GM12878 (cell line): Measurements from ENCODE around the gene ZSCAN25. TPM values are rescaled to one million over a fixed set of nuclear protein-coding genes. Genes with fewer than 3 reads are reported as not detected.

ENCODE experiments used
- ATAC-seq: fragments of 200-7000 bp; cut with Tn5 transposase; 3 replicates; pipeline ENCODE4 v1.9.1; 2020; ENCODE audit warnings: mild to moderate bottlenecking, moderate library complexity
- BruUV-seq: library from RNA; stranded (reverse); fragments of 400-500 nt; replicated peaks from 2 replicates; lab custom pipeline; 2021; lab: Mats Ljungman, UMichigan
- CTCF ChIA-PET: fragments of 300-600 bp; sonication (Branson Sonifier 250); formaldehyde crosslinking; extraction: SDS; loops from one replicate; lab custom pipeline; 2021; ENCODE audit warnings: inconsistent platforms; lab: Yijun Ruan, JAX
- POLR2A ChIA-PET: fragments of 350-600 bp; formaldehyde crosslinking; extraction: SDS; loops from one replicate; lab custom pipeline; 2021; ENCODE audit warnings: inconsistent platforms; lab: Charles Lee
- RAD21 ChIA-PET: fragments of 300-600 bp; sonication (Branson Sonifier 250); formaldehyde crosslinking; loops from one replicate; lab custom pipeline; 2023; ENCODE audit warnings: antibody characterized with exemption; ENCODE audit not compliant: unreplicated experiment; lab: Charles Lee
- SMC1A ChIA-PET: fragments of 300-600 bp; sonication (Branson Sonifier 250); formaldehyde crosslinking; loops from one replicate; lab custom pipeline; 2023; ENCODE audit not compliant: unreplicated experiment, uncharacterized antibody; lab: Charles Lee
- DNase-seq: peaks from one replicate; pipeline ENCODE4 v3.0.0-alpha.2; 2011; ENCODE audit warnings: low read depth, low spot score
- FAIRE-seq: peaks from 3 replicates; lab custom pipeline; 2011; peaks lifted over from hg19 to GRCh38; lab: Jason Lieb, UNC
- H2AFZ ChIP-seq: 2 replicates; pipeline ENCODE4 v1.6.0; 2011; ENCODE audit warnings: low read depth, low read length, control low read depth; ENCODE audit not compliant: control insufficient read depth
- H3K27ac ChIP-seq: 2 replicates; pipeline ENCODE4 v1.5.1; 2011; ENCODE audit warnings: control low read depth; ENCODE audit not compliant: control insufficient read depth, insufficient read depth
- H3K27me3 ChIP-seq, 2 experiments: replicated peaks in 1 of 2; 2 replicates each; pipeline versions ENCODE4 v1.6.0 to v1.6.1; 2011; ENCODE audit warnings: low read length in 1 of 2; ENCODE audit not compliant: control insufficient read depth in 2 of 2, insufficient read depth in 2 of 2
- H3K36me3 ChIP-seq, 2 experiments: 2 replicates each; pipeline ENCODE4 v1.5.1; 2011; ENCODE audit warnings: low read length in 1 of 2; ENCODE audit not compliant: control insufficient read depth in 2 of 2, insufficient read depth in 2 of 2
- H3K4me1 ChIP-seq: 2 replicates; pipeline ENCODE4 v1.6.1; 2011; ENCODE audit warnings: mild to moderate bottlenecking, low read length, moderate library complexity, mixed read lengths; ENCODE audit not compliant: control insufficient read depth, insufficient read depth
- H3K4me2 ChIP-seq: 2 replicates; pipeline ENCODE4 v1.6.0; 2011; ENCODE audit warnings: control low read depth; ENCODE audit not compliant: control insufficient read depth, insufficient read depth
- H3K4me3 ChIP-seq: fragments of 200-600 bp; sonication (generic); 2 replicates; pipeline ENCODE4 v1.5.1; 2016
- H3K79me2 ChIP-seq: 2 replicates; pipeline ENCODE4 v1.6.0; 2011; ENCODE audit warnings: low read length; ENCODE audit not compliant: control insufficient read depth, insufficient read depth
- H3K9ac ChIP-seq: 2 replicates; pipeline ENCODE4 v1.8.0; 2011; ENCODE audit warnings: low read length, control low read depth, mixed read lengths; ENCODE audit not compliant: control insufficient read depth, insufficient read depth
- H3K9me3 ChIP-seq: replicated peaks from 3 replicates; pipeline ENCODE4 v1.5.1; 2011; ENCODE audit warnings: mild to moderate bottlenecking, low read length; ENCODE audit not compliant: control insufficient read depth, insufficient read depth
- H4K20me1 ChIP-seq: 2 replicates; pipeline ENCODE4 v1.6.0; 2011; ENCODE audit not compliant: control insufficient read depth, insufficient read depth
- BCLAF1 ChIP-seq: fragments of 450-650 bp; IDR thresholded peaks from 2 replicates; pipeline ENCODE4 v1.6.1; 2017; ENCODE audit warnings: antibody characterized with exemption, mild to moderate bottlenecking, moderate library complexity
- CBX5 ChIP-seq: sonication (generic); IDR thresholded peaks from 2 replicates; pipeline ENCODE4 v1.6.1; 2016; ENCODE audit warnings: low read depth, moderate library complexity, mild to moderate bottlenecking, inconsistent platforms
- EP300 ChIP-seq, 2 experiments: fragments of 150-350 bp in 1 of 2; IDR thresholded peaks; 2 replicates each; pipeline ENCODE4 v1.6.1; 2011 to 2012; ENCODE audit warnings: low read depth in 2 of 2, low read length in 2 of 2, borderline replicate concordance in 1 of 2, improper control_type of control experiment in 1 of 2, inconsistent platforms in 1 of 2; ENCODE audit not compliant: control insufficient read depth in 1 of 2
- GABPA ChIP-seq: IDR thresholded peaks from 2 replicates; pipeline ENCODE4 v1.6.1; 2014; ENCODE audit warnings: antibody characterized with exemption, low read depth, mild to moderate bottlenecking, inconsistent platforms
- IRF5 ChIP-seq: fragments of 450-650 bp; IDR thresholded peaks from 2 replicates; pipeline ENCODE4 v1.6.1; 2017; ENCODE audit warnings: borderline replicate concordance
- MTA3 ChIP-seq: IDR thresholded peaks from 2 replicates; pipeline ENCODE4 v1.6.1; 2012; ENCODE audit warnings: low read length, inconsistent platforms, borderline replicate concordance
- MYC ChIP-seq: IDR thresholded peaks from 2 replicates; pipeline ENCODE4 v1.6.1; 2011; ENCODE audit warnings: mild to moderate bottlenecking, low read length, moderate library complexity, inconsistent platforms; ENCODE audit not compliant: insufficient read depth, insufficient replicate concordance, insufficient read length, severe bottlenecking
- NFYA ChIP-seq: IDR thresholded peaks from 2 replicates; pipeline ENCODE4 v1.6.1; 2011; ENCODE audit warnings: low read depth, mild to moderate bottlenecking, low read length, improper control_type of control experiment, borderline replicate concordance
- PRDM15 ChIP-seq: fragments of 450-650 bp; formaldehyde crosslinking; IDR thresholded peaks from 2 replicates; pipeline ENCODE4 v1.4.0; 2020; ENCODE audit warnings: mild to moderate bottlenecking, moderate library complexity
- RBBP5 ChIP-seq: fragments of 200-600 bp; sonication (generic); conservative IDR thresholded peaks from 2 replicates; pipeline ENCODE4 v1.6.1; 2016
- SIX5 ChIP-seq: IDR thresholded peaks from 2 replicates; pipeline ENCODE4 v1.6.1; 2011; ENCODE audit warnings: mild to moderate bottlenecking, low read depth, low read length, moderate library complexity; ENCODE audit not compliant: severe bottlenecking
- SMAD5 ChIP-seq: IDR thresholded peaks from 2 replicates; pipeline ENCODE4 v1.6.1; 2016; ENCODE audit warnings: antibody characterized with exemption, low read depth
- ZBTB11 ChIP-seq: fragments of 450-650 bp; formaldehyde crosslinking; IDR thresholded peaks from 2 replicates; pipeline ENCODE4 v1.5.0; 2022; ENCODE audit warnings: mild to moderate bottlenecking, missing genetic modification characterization
- WGBS: methylation state at CpG from one replicate; pipeline ENCODE4 v1.1.6; 2016; ENCODE audit warnings: low lambda C conversion rate; ENCODE audit not compliant: insufficient replicate concordance, insufficient coverage; ENCODE audit errors: missing lambda C conversion rate; 5-methylcytosine and 5-hydroxymethylcytosine counted together
- in situ Hi-C: fragments of 300-500 bp; cut with MboI; formaldehyde crosslinking; loops from 9 replicates; pipeline ENCODE4 v1.14.3; 2018; ENCODE audit warnings: mixed read lengths
- intact Hi-C: fragments of 100-400 bp; cut with micrococcal nuclease; formaldehyde crosslinking; loops from one replicate; pipeline ENCODE4 v1.14.2; 2022; ENCODE audit not compliant: unreplicated experiment
- polyA plus RNA-seq, 11 experiments: library from polyadenylated mRNA; depleted of rRNA in 4 of 11; unstranded in 6 of 11; stranded (reverse) in 5 of 11; fragments of >200 nt; fragmentation: Nextera tagmentation in 4 of 11; fragmentation: Illumina TruSeq in 1 of 11; extraction: Ambion mirVana in 4 of 11; extraction: Trizol in 1 of 11; gene quantifications; 1 replicate in 1 of 11; 2 replicates in 10 of 11; pipeline versions ENCODE4 v1.2.1 to v1.2.3, GENCODE V29; 2011 to 2016; ENCODE audit warnings: inconsistent platforms in 2 of 11, missing spikeins in 2 of 11, low read depth in 1 of 11
- total RNA-seq, 4 experiments: library from RNA; depleted of rRNA in 3 of 4; stranded (reverse); fragments of >200 nt in 3 of 4; fragmentation: Illumina TruSeq in 1 of 4; extraction: Trizol in 1 of 4; gene quantifications; 2 replicates each; pipeline versions ENCODE4 v1.2.1 to v1.2.3, GENCODE V29; 2013 to 2021

The ZSCAN25 gene
- total and polyA plus RNA-seq, 10 of the 15 experiments (the other 5 are each of a cell fraction or from before 2014, with no cell fraction given) = 0.79 to 15.6 (median 9.6) TPM

- CTCF ChIA-PET = no interaction called here
- H3K36me3 ChIP-seq = no peaks in the 10 kb centered on the region
- in situ Hi-C loops (no loop called here), intact Hi-C loops (no loop called here)
- no peak for DNase-seq
- H3K9ac ChIP-seq = no peak overlapping the region
- H3K27me3 ChIP-seq = no peaks in the 10 kb centered on the region
- no peak overlapping the region for H3K4me2 ChIP-seq
- H4K20me1 ChIP-seq = no peaks in the 10 kb centered on the region
- FAIRE-seq = no peak
- no peak for ATAC-seq
- RAD21 ChIA-PET = no interaction called here
- SMC1A ChIA-PET = no interaction called here
- no TSS peak for BruUV-seq
- 70% methylated on average over 7 of the region's 7 CpGs for WGBS
- H3K4me3 ChIP-seq = no peak overlapping the region
- no peaks in the 10 kb centered on the region for H3K4me1 ChIP-seq
- no peaks in the 10 kb centered on the region for H3K9me3 ChIP-seq
- H3K27ac ChIP-seq = no peak overlapping the region
- POLR2A ChIA-PET = no interaction called here
- no peak overlapping the region for H2AFZ ChIP-seq
- no peaks in the 10 kb centered on the region for H3K79me2 ChIP-seq
- no peak for TF ChIP-seq IRF5
- no peak for TF ChIP-seq SMAD5
- TF ChIP-seq PRDM15 (CRISPR knock-in tag) = no peak
- no peak for TF ChIP-seq SIX5
- no peak for TF ChIP-seq MYC
- TF ChIP-seq BCLAF1 = no peak
- no peak for TF ChIP-seq RBBP5
- TF ChIP-seq NFYA = no peak
- TF ChIP-seq ZBTB11 (CRISPR knock-in tag) = no peak
- TF ChIP-seq EP300 (IDR thresholded peaks at IDR 0.05; ENCODE audit: borderline replicate concordance in 1 of 2, control insufficient read depth in 1 of 2, low read depth in 2 of 2, low read length in 2 of 2) = no peak
- no peak for TF ChIP-seq CBX5
- no peak for TF ChIP-seq MTA3
- no peak for TF ChIP-seq GABPA
Observed at GRCh38 chr7:99672573-99672972, 55.8 kb downstream of the ZSCAN25 start.
